Measurements from ENCODE around the gene SHMT2. TPM values are rescaled to one million over a fixed set of nuclear protein-coding genes. Genes with fewer than 3 reads are reported as not detected.

Gene SHMT2
- total RNA-seq, 1 donor from 2014 or later, result 490 TPM

- no peak for TF ChIP-seq CTCF (IDR thresholded peaks at IDR 0.05; ENCODE audit: insufficient read depth, low read length, poor library complexity, severe bottlenecking)
- H3K36me3 ChIP-seq (ENCODE audit: control insufficient read depth, insufficient read depth, low read length), result no peaks in the 10 kb centered on the region
These were observed 34.3 kb upstream of the SHMT2 start for GRCh38 chr12:57195186-57195585.

GRCh38 chr12:57195611-57196371 lies 33.7 kb upstream of the SHMT2 start:
- no peak for DNase-seq (ENCODE audit: low read depth)
- no peak for TF ChIP-seq CTCF (IDR thresholded peaks at IDR 0.05; ENCODE audit: insufficient read depth, low read length, poor library complexity, severe bottlenecking)
- Histone ChIP-seq H3K27me3 (ENCODE audit: control insufficient read depth, insufficient read depth, low read length) (no peaks in the 10 kb centered on the region), H3K36me3 (ENCODE audit: control insufficient read depth, insufficient read depth, low read length) (no peaks in the 10 kb centered on the region), H3K4me3 (ENCODE audit: low read depth, low read length) (no peak overlapping the region)

More at GRCh38 chr12:57195186-57195585, 34.3 kb upstream of the SHMT2 start:
- Histone ChIP-seq H3K27me3 (ENCODE audit: control insufficient read depth, insufficient read depth, low read length) (no peaks in the 10 kb centered on the region), H3K4me3 (ENCODE audit: low read depth, low read length) (no peak overlapping the region)
- no peak for DNase-seq (ENCODE audit: low read depth)

- no peak for TF ChIP-seq CTCF (IDR thresholded peaks at IDR 0.05; ENCODE audit: insufficient read depth, low read length, poor library complexity, severe bottlenecking)
- H3K4me3 ChIP-seq (ENCODE audit: low read depth, low read length), result no peak overlapping the region
- no peaks in the 10 kb centered on the region for H3K27me3 ChIP-seq (ENCODE audit: control insufficient read depth, insufficient read depth, low read length)
- no peak for DNase-seq (ENCODE audit: low read depth)
- H3K36me3 ChIP-seq (ENCODE audit: control insufficient read depth, insufficient read depth, low read length), result no peaks in the 10 kb centered on the region
These were observed 33.1 kb upstream of the SHMT2 start for GRCh38 chr12:57196439-57196838.

GRCh38 chr12:57196956-57197355 lies 32.6 kb upstream of the SHMT2 start:
- TF ChIP-seq CTCF (IDR thresholded peaks at IDR 0.05; ENCODE audit: insufficient read depth, low read length, poor library complexity, severe bottlenecking), result no peak
- Histone ChIP-seq H3K27me3 (ENCODE audit: control insufficient read depth, insufficient read depth, low read length) (no peaks in the 10 kb centered on the region), H3K4me3 (ENCODE audit: low read depth, low read length) (no peak overlapping the region), H3K36me3 (ENCODE audit: control insufficient read depth, insufficient read depth, low read length) (no peaks in the 10 kb centered on the region)
- DNase-seq (ENCODE audit: low read depth), result no peak

- no peak for DNase-seq (ENCODE audit: low read depth)
- Histone ChIP-seq H3K4me3 (ENCODE audit: low read depth, low read length) (no peak overlapping the region), H3K27me3 (ENCODE audit: control insufficient read depth, insufficient read depth, low read length) (no peaks in the 10 kb centered on the region), H3K36me3 (ENCODE audit: control insufficient read depth, insufficient read depth, low read length) (no peaks in the 10 kb centered on the region)
- TF ChIP-seq CTCF (IDR thresholded peaks at IDR 0.05; ENCODE audit: insufficient read depth, low read length, poor library complexity, severe bottlenecking), result no peak
These were observed 31.2 kb upstream of the SHMT2 start for GRCh38 chr12:57198329-57198728.

GRCh38 chr12:57199191-57199590 lies 30.3 kb upstream of the SHMT2 start:
- TF ChIP-seq CTCF (IDR thresholded peaks at IDR 0.05; ENCODE audit: insufficient read depth, low read length, poor library complexity, severe bottlenecking), result no peak
- no peaks in the 10 kb centered on the region for H3K36me3 ChIP-seq (ENCODE audit: control insufficient read depth, insufficient read depth, low read length)
- no peak overlapping the region for H3K4me3 ChIP-seq (ENCODE audit: low read depth, low read length)
- no peak for DNase-seq (ENCODE audit: low read depth)
- no peaks in the 10 kb centered on the region for H3K27me3 ChIP-seq (ENCODE audit: control insufficient read depth, insufficient read depth, low read length)
